ENCODE data around the gene TXNRD2.

The TXNRD2 gene

DNA sequence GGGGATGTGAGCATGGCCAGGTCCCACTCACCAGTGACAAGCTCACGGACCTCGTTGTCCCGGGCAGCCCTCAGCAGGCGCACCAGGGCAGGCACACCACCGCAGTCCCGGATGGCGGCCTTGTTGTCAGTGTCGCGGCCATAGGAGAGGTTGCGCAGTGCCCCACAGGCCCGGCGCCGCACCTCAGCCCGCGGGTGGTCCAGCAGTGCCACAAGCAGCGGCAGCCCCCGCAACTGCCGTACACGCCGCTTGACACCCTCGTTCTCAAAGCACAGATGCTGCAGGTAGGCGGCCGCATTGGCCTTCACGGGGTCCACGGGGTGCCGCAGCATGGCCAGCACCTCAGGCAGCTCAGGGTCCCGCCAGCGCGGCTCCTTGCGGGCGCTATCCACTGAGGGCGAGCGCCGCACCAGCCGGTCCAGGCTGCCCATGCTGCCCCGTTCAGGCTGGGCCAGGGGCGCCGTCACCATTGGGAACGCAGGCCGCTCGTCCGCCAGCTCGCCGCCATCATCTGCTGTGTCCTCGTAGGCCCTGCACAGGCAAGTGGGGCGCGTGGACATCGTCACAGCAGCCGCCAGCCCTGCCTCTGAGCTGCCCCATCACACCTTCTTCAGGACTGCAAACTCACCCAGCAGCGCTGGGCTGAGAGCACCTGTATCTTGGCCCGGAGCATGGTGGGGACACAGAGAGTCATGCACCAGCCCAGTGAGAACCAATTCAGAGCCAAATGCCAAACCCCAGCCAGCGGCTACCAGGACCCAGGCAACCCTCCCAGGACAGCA, 38.3 kb upstream of the TXNRD2 start:
- in situ Hi-C loops (cut with MboI; ENCODE audit: low sequenced_read_pairs, unreplicated experiment): loop anchor here (10.0 kb wide), 1 partner anchor 145 kb away; no protein-coding TSS in a partner anchor

DNA sequence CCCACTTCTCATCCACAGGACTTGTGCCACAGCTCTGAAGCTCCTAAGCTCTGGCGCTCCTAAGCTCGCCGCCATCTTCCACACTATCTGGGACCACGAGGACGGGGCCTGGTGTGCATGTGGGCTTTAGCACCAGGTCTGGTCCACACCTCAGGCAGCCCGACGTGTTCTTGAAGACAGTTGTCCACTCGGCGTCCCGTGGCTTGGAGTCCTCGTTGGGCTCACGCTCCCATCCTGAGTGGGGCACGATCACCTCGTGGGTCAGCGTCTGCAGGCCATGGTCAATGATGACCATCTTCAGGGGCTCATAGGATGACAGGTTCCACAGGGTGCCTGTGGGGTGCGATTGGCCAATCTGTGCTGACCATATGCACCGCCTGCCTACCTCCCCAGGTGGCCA, 37.1 kb upstream of the TXNRD2 start:
- no peak for DNase-seq (ENCODE audit: low spot score)
- in situ Hi-C loops (cut with MboI; ENCODE audit: low sequenced_read_pairs, unreplicated experiment): loop anchor here (10.0 kb wide), 1 partner anchor 146 kb away; no protein-coding TSS in a partner anchor
- TF ChIP-seq, protein P1, sequence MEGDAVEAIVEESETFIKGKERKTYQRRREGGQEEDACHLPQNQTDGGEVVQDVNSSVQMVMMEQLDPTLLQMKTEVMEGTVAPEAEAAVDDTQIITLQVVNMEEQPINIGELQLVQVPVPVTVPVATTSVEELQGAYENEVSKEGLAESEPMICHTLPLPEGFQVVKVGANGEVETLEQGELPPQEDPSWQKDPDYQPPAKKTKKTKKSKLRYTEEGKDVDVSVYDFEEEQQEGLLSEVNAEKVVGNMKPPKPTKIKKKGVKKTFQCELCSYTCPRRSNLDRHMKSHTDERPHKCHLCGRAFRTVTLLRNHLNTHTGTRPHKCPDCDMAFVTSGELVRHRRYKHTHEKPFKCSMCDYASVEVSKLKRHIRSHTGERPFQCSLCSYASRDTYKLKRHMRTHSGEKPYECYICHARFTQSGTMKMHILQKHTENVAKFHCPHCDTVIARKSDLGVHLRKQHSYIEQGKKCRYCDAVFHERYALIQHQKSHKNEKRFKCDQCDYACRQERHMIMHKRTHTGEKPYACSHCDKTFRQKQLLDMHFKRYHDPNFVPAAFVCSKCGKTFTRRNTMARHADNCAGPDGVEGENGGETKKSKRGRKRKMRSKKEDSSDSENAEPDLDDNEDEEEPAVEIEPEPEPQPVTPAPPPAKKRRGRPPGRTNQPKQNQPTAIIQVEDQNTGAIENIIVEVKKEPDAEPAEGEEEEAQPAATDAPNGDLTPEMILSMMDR (IDR thresholded peaks at IDR 0.05; ENCODE audit: borderline replicate concordance, control extremely low read depth, extremely low read depth, insufficient read depth, missing control alignments): no peak

More for the DNA sequence above, 38.3 kb upstream of the TXNRD2 start:
- DNase-seq (ENCODE audit: low spot score): no peak
- TF ChIP-seq, protein P1 (IDR thresholded peaks at IDR 0.05; ENCODE audit: borderline replicate concordance, control extremely low read depth, extremely low read depth, insufficient read depth, missing control alignments): no peak

DNA sequence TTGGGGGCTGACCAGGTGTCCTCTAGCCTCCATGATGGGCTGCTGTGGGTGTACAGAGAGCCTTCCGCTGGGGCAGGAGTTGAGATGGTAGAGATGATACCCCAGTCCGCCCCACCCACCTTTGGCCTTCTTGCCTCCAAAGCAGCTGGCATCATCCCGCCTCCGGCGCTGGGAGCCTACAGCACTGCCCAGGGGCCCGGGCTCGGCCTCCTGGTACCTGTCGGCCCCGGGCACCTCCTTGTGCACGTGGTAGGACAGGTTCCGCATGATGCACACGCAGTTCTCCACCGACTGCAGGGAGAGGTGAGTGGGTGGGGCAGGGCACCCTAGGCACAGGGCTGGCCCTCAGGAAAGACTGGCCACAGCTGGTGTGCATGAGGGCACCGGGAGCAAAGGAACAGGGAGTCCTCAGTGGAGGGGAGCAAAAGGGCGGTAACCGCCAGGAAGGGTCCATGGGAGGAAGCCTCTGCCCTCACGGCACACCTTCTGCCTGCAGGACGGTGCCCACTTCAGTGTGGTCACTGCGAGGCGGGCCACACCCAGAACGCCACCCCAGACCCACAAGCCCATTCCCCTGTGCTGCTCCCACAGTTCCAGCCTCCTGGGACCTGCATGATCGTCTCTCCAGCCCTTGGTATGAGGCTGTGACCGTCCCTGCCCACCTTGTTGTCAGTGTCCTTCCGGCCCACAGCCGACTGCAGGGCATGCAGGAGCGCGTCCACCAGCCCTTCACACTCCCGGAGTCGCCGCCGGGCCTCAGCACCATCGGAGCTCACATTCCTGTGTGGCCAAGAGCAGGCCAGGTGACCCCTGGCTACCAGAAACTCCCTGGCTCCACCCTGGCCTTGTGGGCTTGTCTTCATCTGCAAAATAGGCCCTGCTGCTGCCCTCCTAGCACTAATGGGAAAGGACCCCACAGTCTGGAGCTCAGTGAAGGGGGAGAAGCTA, 36.0 kb upstream of the TXNRD2 start:
- in situ Hi-C loops (cut with MboI; ENCODE audit: low sequenced_read_pairs, unreplicated experiment): loop anchor here (10.0 kb wide), 1 partner anchor 147 kb away; no protein-coding TSS in a partner anchor
- no peak for DNase-seq (ENCODE audit: low spot score)
- TF ChIP-seq, protein P1 (IDR thresholded peaks at IDR 0.05; ENCODE audit: borderline replicate concordance, control extremely low read depth, extremely low read depth, insufficient read depth, missing control alignments): no peak

DNA sequence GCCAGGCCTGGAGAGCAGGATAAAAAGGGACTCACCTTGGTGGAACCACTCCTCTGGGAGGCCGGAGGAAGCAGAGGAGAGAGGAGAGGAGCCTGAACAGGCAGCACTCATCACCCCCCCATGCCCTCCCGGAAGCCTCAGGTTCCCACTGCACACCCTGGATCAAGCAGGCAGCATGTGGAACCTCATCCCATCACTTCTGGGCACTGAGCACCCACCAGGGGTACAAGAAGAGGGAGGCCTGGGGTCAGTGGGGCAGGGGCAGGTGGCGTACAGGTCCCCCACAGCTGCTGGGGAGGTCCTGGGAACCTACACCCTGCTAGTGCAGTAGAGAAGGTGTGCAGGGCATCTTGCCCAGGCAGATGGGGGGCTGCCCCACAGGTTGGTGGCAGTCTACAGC, 35.1 kb upstream of the TXNRD2 start:
- TF ChIP-seq, protein P1 (IDR thresholded peaks at IDR 0.05; ENCODE audit: borderline replicate concordance, control extremely low read depth, extremely low read depth, insufficient read depth, missing control alignments): no peak
- in situ Hi-C loops (cut with MboI; ENCODE audit: low sequenced_read_pairs, unreplicated experiment): loop anchor here (10.0 kb wide), 1 partner anchor 148 kb away; no protein-coding TSS in a partner anchor
- DNase-seq (ENCODE audit: low spot score): no peak

DNA sequence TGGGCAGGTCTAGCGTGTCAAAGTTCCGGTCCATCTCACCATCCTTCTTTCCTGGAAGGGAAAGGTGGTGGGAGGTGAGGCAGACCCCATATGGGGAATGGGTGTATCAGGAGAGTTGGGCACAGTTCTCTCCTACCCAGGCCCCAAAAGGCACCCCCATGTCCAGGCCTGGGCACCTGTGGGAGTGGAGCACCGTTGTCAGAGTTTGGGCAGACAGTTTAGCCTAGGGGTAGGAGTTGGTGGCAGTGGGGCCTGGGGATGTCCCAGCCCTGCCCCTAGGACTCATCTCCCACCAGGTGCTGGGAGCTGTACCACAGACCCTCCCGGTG, 34.1 kb upstream of the TXNRD2 start:
- TF ChIP-seq, protein P1 (IDR thresholded peaks at IDR 0.05; ENCODE audit: borderline replicate concordance, control extremely low read depth, extremely low read depth, insufficient read depth, missing control alignments): no peak
- no peak for DNase-seq (ENCODE audit: low spot score)
- in situ Hi-C loops (cut with MboI; ENCODE audit: low sequenced_read_pairs, unreplicated experiment): loop anchor here (10.0 kb wide), 1 partner anchor 149 kb away; no protein-coding TSS in a partner anchor
